SK-N-SH (cell line): ENCODE results near the gene SHLD1.

Source experiments
- CHD2 ChIP-seq: fragments of 150-350 bp; IDR thresholded peaks from 2 replicates; pipeline ENCODE4 v1.6.1; 2018; ENCODE audit warnings: low read length; ENCODE audit not compliant: partially characterized antibody
- CTCF ChIP-seq: fragments of 200-600 bp; sonication (generic); IDR thresholded peaks from 2 replicates; pipeline ENCODE4 v1.6.1; 2017; ENCODE audit warnings: antibody characterized with exemption, mild to moderate bottlenecking, moderate library complexity
- JUND ChIP-seq: IDR thresholded peaks from 2 replicates; pipeline ENCODE4 v1.4.0; 2012
- POLR2AphosphoS5 ChIP-seq: IDR thresholded peaks from 2 replicates; pipeline ENCODE4 v1.6.1; 2012; ENCODE audit warnings: low read depth, low read length
- REST ChIP-seq: IDR thresholded peaks from 2 replicates; pipeline ENCODE4 v1.6.1; 2012; ENCODE audit warnings: mild to moderate bottlenecking, low read depth, low read length, moderate library complexity
- USF1 ChIP-seq: IDR thresholded peaks from 2 replicates; pipeline ENCODE4 v1.4.0; 2012; ENCODE audit warnings: low read depth, borderline replicate concordance
- USF2 ChIP-seq: fragments of 150-350 bp; IDR thresholded peaks from 2 replicates; pipeline ENCODE4 v1.6.1; 2017; ENCODE audit warnings: antibody characterized with exemption, low read length, low read depth, borderline replicate concordance
- ZBTB33 ChIP-seq: IDR thresholded peaks from 2 replicates; pipeline ENCODE4 v1.4.0; 2012; ENCODE audit warnings: low read depth, borderline replicate concordance

- TF ChIP-seq USF2 (no peak), POLR2AphosphoS5 (no peak), REST (no peak), CTCF (no peak), JUND (no peak), CHD2 (no peak), USF1 (no peak), ZBTB33 (no peak)
Observed at GRCh38 chr20:5710551-5710950, 39.6 kb upstream of the SHLD1 start.
